ENCODE results near the gene HEATR5A.
"Not testable (repeated sequence)": the region's sequence is repeated elsewhere in the genome, so short reads cannot be mapped to it uniquely, and the experiment has no call there.

HEATR5A gene

DNA sequence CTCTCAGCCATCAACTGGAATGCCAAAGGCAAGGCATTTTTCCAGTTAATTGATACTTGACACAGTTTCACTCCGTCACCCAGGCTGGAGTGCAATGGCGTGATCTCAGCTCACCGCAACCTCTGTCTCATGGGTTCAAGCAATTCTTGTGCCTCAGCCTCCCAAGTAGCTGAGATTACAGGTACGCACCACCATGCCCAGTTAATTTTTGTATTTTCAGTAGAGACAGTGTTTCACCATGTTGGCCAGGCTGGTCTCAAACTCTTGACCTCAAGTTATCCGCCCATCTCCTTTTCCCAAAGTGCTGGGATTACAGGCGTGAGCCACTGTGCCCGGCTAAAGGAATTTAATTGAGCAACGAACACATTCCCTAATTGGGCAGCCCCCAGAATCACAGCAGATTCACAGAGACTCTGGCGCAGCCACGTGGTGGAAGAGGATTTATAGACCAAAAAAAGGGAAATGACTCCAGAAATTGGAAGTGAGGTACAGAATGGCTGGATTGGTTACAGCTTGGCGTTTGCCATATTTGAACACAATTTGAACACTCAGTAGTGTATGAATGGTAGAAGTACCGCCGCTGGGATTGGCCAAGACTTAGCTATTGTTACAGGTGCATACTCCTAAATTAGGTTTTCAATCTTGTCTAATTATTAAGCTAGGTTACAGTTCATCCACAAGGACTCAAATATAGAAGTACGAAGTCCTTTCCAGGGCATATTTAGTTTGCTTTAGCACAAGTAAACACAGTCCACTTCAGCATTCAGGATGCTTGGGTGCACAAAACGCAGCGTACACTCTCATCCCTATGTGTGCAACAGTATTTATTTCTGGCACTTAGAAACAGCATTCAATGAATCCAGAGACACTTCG is 162.6 kb downstream of the HEATR5A start:
- peak; percentile 80 for DNase-seq (ENCODE audit: low spot score)

DNA sequence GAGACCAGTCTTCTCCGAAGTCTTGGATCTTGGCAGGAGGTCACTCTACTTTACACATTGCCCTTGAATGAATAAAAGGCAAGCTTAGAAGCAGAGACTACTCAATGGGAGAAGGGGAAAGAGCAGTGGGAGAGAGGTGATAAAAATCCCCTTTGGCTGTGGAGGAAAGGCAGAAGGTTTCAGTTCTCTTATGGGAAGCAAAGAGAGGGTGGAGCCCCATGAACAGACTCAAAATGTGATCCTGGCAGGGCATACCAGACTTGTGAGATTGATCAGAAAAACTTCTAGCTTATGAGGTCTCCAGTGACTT is 163.2 kb downstream of the HEATR5A start:
- DNase-seq (ENCODE audit: low spot score): no peak

GRCh38 chr14:31256534-31257243 is 163.7 kb downstream of the HEATR5A start:
- DNase-seq (ENCODE audit: low spot score): no peak

- not testable (repeated sequence) for DNase-seq (ENCODE audit: low spot score)
Observed at GRCh38 chr14:31255918-31256317, 164.4 kb downstream of the HEATR5A start.

DNA sequence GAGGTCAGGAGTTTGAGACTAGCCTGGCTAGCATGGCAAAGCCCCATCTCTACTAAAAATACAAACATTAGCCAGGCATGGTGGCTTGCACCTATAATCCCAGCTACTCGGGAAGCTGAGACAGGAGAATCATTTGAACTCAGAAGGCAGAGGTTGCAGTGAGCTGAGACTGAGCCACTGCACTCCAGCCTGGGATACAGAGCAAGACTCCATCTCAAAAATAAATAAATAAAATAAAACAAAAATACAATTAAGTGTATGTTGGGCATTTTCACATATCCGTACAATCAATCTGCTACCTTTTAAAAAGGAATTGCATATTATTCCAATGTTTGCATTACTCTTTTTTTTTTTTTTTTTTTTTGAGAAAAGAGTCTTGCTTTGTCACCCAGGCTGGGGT is 165.1 kb downstream of the HEATR5A start:
- no peak for DNase-seq (ENCODE audit: low spot score)

DNA sequence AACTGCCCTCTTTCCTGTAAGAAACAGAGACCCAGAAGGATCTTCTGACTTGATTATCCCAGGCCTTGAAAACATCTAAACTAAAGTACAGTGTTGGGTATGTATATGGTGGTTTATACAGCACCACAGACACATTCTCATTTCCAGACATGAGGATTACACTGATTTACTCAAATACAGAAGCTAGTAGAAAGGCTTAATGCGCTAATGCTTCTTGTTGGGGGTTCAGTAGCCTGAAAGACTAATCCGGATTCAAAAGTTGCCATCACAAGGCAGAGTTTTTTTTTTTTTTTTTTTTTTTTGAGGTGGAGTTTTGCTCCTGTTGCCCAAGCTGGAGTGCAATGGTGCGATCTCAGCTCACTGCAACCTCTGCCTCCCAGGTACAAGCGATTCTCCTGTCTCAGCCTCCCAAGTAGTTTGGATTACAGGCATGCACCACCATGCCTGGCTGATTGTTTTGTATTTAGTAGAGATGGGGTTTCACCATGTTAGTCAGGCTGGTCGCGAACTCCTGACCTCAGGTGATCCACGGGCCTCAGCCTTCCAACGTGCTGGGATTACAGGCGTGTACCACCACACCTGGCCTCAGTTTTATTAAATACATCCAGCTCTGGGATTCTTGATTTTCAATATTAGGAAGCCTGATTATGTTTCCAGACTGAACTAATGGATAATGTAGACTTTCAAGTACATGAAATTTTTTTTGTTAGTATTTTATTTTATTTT is 166.4 kb downstream of the HEATR5A start:
- no peak for DNase-seq (ENCODE audit: low spot score)

DNA sequence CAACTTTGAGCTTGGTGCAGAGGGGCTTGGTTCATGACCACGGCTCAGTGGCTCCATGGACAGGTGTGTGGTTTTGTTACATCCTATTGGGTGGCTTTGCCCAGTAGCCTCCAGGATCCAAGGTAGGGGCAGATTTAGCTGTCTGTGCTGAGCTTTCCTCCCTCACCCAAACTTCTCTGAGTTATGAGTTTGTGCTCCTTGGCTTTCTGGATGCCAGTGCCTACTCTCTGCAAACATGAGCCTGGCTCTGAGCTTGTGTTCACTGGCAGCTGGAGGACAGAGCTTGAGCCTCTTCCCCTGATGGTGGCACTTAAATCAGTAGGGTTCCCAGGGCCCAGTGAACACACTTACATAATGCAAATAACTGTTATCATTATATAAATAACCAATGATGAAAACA is 167.5 kb downstream of the HEATR5A start:
- DNase-seq (ENCODE audit: low spot score): no peak

- no peak for DNase-seq (ENCODE audit: low spot score)
Observed at GRCh38 chr14:31251028-31251958, 169.1 kb downstream of the HEATR5A start.

- DNase-seq (ENCODE audit: low spot score): no peak
Observed at GRCh38 chr14:31244626-31245025, 175.7 kb downstream of the HEATR5A start.

GRCh38 chr14:31243860-31244259 is 176.5 kb downstream of the HEATR5A start:
- no peak for DNase-seq (ENCODE audit: low spot score)

GRCh38 chr14:31242161-31242940 is 178.0 kb downstream of the HEATR5A start:
- DNase-seq (ENCODE audit: low spot score): not testable (repeated sequence)

Data from HuH-7 (cell line).